ENCODE data around the gene UBE2Z. TPM values are rescaled to one million over a fixed set of nuclear protein-coding genes. Genes with fewer than 3 reads are reported as not detected.

UBE2Z gene
- total and polyA plus RNA-seq, 9 of the 15 experiments (the other 6 are each of a cell fraction or from before 2014, with no cell fraction given) = 11.8 to 89.0 (median 38.2) TPM

DNA sequence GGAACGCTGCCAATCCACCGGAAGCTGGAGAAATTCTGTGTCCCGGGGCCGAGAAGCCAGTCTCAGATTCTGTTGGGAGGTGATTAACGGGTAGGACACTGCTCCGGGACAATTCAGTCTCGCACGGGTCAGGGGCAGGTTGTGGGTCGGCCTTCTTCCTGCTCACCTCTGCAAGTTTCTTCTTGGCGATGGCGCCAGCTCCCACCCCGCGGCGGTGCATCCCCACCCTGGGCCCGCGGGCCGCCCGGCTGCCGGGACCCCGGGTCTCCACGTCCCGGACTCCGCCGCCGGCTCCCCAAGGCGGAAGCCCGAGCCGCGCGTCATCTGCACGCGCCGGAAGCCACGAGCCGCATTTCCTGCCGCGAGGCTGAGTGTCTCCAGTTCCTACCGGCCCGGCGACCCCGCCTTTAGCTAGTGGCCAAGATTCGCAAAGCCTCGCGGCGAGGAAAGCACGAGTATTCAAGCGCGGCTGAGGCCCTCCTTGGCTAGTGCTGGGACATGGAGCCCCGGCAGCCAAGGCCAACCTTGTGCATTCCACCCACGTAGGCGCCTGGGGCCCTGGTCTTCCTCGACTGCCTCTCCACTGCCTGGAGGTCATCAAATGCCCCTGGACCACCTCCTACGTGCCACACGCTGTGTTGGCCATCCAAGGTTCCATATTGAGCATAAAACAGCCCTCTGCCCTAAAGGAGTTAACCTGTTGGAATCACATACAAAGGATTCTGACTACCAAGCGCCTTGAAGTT is 36.5 kb downstream of the UBE2Z start, which contains the start of gene SNF8 (continued):
- TF ChIP-seq ZNF175 (CRISPR knock-in tag; IDR thresholded peaks at IDR 0.05; ENCODE audit: low read depth) = peak; percentile 88; the same call in 1 of the 2 replicates
- TF ChIP-seq CSDE1 (IDR thresholded peaks at IDR 0.05) = peak in 1 of 2 experiments; percentile 41; a peak in 1 of 4 replicates
- TF ChIP-seq, protein P1, sequence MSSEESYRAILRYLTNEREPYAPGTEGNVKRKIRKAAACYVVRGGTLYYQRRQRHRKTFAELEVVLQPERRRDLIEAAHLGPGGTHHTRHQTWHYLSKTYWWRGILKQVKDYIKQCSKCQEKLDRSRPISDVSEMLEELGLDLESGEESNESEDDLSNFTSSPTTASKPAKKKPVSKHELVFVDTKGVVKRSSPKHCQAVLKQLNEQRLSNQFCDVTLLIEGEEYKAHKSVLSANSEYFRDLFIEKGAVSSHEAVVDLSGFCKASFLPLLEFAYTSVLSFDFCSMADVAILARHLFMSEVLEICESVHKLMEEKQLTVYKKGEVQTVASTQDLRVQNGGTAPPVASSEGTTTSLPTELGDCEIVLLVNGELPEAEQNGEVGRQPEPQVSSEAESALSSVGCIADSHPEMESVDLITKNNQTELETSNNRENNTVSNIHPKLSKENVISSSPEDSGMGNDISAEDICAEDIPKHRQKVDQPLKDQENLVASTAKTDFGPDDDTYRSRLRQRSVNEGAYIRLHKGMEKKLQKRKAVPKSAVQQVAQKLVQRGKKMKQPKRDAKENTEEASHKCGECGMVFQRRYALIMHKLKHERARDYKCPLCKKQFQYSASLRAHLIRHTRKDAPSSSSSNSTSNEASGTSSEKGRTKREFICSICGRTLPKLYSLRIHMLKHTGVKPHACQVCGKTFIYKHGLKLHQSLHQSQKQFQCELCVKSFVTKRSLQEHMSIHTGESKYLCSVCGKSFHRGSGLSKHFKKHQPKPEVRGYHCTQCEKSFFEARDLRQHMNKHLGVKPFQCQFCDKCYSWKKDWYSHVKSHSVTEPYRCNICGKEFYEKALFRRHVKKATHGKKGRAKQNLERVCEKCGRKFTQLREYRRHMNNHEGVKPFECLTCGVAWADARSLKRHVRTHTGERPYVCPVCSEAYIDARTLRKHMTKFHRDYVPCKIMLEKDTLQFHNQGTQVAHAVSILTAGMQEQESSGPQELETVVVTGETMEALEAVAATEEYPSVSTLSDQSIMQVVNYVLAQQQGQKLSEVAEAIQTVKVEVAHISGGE (CRISPR knock-in tag; IDR thresholded peaks at IDR 0.05) = peak; percentile 72 to 96 (median 76); a peak in 5 of 6 replicates
- TF ChIP-seq NKRF (IDR thresholded peaks at IDR 0.05; ENCODE audit: borderline replicate concordance) = peak; percentile 86
- TF ChIP-seq LCOR (CRISPR knock-in tag; IDR thresholded peaks at IDR 0.05) = 0 out of 2 replicates have a peak, but pooled peaks have one; percentile 60
- peak; percentile 88 for TF ChIP-seq CREB3L1 (IDR thresholded peaks at IDR 0.05; ENCODE audit: borderline replicate concordance, low read depth)
- no peak for TF ChIP-seq SMARCA4 (IDR thresholded peaks at IDR 0.05)
- no peak for TF ChIP-seq RBM14 (IDR thresholded peaks at IDR 0.05; ENCODE audit: borderline replicate concordance, insufficient read depth, low read depth, low read length)
- TF ChIP-seq IRF9 (tag; IDR thresholded peaks at IDR 0.05) = 0 out of 2 replicates have a peak, but pooled peaks have one; percentile 10
- TF ChIP-seq ZNF408 (CRISPR knock-in tag; IDR thresholded peaks at IDR 0.05; ENCODE audit: low read depth) = no peak
- TF ChIP-seq SIN3A (IDR thresholded peaks at IDR 0.05; ENCODE audit: borderline replicate concordance in 2 of 2, control insufficient read depth in 1 of 2, low read depth in 2 of 2, low read length in 2 of 2) = peak; percentile 73 to 82; a peak in 2 of 4 replicates
- TF ChIP-seq IRF1 (CRISPR knock-in tag; IDR thresholded peaks at IDR 0.05; ENCODE audit: borderline replicate concordance) = peak; percentile 62; the same call in 1 of the 2 replicates
- TF ChIP-seq HLTF (IDR thresholded peaks at IDR 0.05) = no peak
- peak; percentile 99 for TF ChIP-seq MAX (CRISPR knock-in tag; IDR thresholded peaks at IDR 0.05)
